ENCODE data around the gene ZNF91.
"Not testable (repeated sequence)": the region's sequence is repeated elsewhere in the genome, so short reads cannot be mapped to it uniquely, and the experiment has no call there.

Gene ZNF91

GRCh38 chr19:23395041-23395721 is at the start of gene ZNF91:
Gene ZNF91 (minus strand): TSS chr19:23395471. CDS start chr19:23395354, 117 bp downstream.
- DNase-seq (ENCODE audit: low read depth): peak; percentile 89

DNA sequence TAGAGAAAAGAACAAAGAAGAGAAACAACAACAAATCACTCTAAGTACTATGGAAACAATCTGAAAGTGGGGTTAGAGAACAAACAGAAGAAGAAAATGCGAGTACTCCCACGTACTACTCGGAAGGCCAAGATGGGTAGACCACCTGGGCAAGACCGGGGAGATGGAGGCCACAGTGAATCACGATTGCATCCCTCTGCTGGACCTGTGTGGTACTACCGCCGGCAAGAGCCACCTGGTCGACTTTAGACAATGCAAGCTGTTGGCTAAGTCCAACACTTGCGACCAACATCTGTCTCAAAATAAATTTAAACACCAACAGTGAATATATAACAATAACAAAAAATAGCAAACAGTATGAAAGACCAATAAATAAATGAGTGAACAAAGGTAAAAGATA is 45.5 kb upstream of the ZNF91 start:
- no peak for DNase-seq (ENCODE audit: low read depth)

- DNase-seq (ENCODE audit: low read depth): no peak
These were observed 44.9 kb upstream of the ZNF91 start for GRCh38 chr19:23440207-23440606.

- DNase-seq (ENCODE audit: low read depth): no peak
These were observed 44.4 kb upstream of the ZNF91 start for GRCh38 chr19:23439623-23440022.

GRCh38 chr19:23437901-23438300 is 42.6 kb upstream of the ZNF91 start:
- DNase-seq (ENCODE audit: low read depth): no peak

DNA sequence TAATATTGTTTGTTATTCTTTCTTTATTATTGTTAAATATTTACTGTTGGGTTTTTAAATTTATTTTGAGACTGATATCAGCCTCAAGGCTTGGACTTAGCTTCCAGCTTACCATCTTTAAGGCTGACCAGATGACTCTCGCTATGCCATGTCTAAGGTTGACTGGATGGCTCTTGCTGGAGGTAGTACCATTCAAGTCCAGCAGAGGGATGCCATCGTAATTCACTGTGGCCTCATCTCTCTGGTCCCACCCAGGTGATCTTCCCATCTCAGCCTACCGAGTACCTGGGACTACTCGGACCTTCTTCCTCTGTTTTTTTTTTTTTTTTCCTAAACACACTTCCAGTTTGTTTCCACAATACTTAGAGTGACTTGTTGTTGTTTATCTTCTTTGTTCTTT is 41.7 kb upstream of the ZNF91 start:
- DNase-seq (ENCODE audit: low read depth): no peak

DNA sequence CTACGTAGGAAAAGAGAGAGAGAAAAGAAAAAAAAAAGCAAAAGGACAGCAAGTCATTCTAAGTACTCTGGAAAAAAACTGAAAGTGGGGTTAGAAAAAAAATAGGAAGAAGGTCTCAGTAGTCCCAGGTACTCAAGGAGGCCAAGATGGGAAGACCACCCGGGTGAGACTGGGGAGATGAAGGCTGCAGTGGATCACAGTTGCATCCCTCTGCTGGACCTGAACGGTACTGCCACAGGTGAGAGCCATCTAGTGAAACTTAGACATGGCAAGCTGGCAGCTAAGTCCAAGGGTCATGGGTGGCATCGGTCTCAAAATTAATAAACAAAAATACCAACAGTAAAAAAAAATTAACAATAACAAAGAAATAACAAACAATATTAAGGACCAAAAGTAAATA is 41.0 kb upstream of the ZNF91 start:
- no peak for DNase-seq (ENCODE audit: low read depth)

GRCh38 chr19:23420824-23421223 is 25.6 kb upstream of the ZNF91 start:
- DNase-seq (ENCODE audit: low read depth): no peak

GRCh38 chr19:23419261-23419660 is 24.0 kb upstream of the ZNF91 start:
- not testable (repeated sequence) for DNase-seq (ENCODE audit: low read depth)

GRCh38 chr19:23415561-23416191 is 20.4 kb upstream of the ZNF91 start:
- no peak for DNase-seq (ENCODE audit: low read depth)

- DNase-seq (ENCODE audit: low read depth): no peak
These were observed 19.8 kb upstream of the ZNF91 start for GRCh38 chr19:23415034-23415433.

- DNase-seq (ENCODE audit: low read depth): no peak
These were observed 14.9 kb upstream of the ZNF91 start for GRCh38 chr19:23410155-23410554.

- no peak for DNase-seq (ENCODE audit: low read depth)
These were observed 14.2 kb upstream of the ZNF91 start for GRCh38 chr19:23409392-23410048.

DNA sequence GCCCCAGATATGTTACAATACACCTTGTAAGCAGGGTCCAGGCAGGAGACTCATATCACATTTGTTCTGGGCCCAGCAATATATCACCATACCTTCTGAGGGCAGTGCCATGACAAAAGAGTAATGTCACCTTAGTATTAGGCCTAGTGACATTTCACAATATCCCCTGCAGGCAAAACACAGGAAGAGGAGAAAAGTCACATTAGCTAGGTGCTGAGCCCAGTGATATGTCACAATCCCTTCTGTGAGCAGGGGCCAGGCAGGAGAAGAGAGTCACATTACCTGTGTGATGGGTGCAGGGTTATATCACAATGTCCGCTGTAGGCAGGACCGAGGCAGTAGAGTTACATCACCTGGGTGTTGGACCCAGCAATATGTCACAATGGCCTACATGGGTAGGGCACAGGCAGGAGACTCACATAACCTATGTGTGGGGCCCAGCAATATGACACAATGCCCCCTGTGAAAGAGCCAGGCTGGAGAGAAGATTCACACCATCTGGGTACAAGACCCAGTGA is 12.4 kb upstream of the ZNF91 start:
- DNase-seq (ENCODE audit: low read depth): no peak

GRCh38 chr19:23406721-23407120 is 11.4 kb upstream of the ZNF91 start:
- no peak for DNase-seq (ENCODE audit: low read depth)

GRCh38 chr19:23406091-23406490 is 10.8 kb upstream of the ZNF91 start:
- no peak for DNase-seq (ENCODE audit: low read depth)

GRCh38 chr19:23404676-23405075 is 9.4 kb upstream of the ZNF91 start:
- DNase-seq (ENCODE audit: low read depth): no peak

DNA sequence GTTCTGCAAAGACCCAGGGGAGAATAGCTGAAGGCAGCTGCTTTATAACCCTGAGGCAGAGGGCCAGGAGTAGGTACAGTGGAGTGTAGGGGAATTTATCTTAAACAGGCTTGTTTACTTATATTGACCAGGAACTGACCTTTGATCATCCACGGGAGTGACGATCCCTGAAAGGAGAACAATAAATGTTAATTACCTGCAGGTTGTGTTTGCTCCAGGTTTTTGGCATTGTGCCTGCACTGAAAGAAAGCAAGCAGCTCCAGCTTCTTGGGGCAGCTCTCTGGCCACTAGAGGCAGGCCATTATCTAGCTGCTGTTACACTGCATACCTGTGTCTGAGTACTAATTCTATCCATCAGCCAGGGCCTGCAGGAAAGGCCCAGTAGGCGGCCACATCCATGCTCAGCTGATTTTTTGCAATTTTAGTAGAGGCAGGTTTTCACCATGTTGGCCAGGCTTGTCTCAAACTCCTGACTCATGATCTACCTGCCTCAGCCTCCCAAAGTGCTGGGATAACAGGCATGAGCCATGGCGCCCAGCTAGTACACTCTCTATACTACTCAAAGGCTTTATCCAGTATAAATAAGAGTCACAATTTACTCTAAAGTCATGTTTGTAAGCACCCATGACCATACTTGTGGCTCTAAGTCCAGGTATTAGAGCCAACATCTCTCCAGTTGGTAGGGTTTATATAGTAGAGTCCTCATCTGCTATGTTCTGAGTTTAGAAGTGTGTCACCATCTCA is 8.5 kb upstream of the ZNF91 start:
- no peak for DNase-seq (ENCODE audit: low read depth)

- no peak for DNase-seq (ENCODE audit: low read depth)
These were observed 7.8 kb upstream of the ZNF91 start for GRCh38 chr19:23403052-23403451.

DNA sequence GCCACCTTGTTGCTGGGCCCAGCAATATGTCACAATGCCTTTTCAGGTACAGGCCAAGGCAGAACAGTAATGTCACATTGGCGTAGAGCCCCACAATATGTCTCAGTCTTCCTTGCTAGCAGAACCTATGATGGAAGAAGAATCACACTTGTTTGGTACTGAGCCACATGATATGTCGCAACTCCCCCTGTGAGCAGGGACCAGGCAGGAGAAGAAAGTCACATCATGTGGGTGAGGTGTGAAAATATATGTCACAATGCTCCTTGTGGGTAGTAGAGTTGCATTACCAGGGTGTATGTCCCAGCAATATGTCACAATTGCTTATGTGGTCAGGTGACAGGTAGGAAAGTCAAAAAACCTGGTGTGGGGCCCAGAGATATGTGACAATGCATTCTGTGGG is 7.1 kb upstream of the ZNF91 start:
- DNase-seq (ENCODE audit: low read depth): no peak

DNA sequence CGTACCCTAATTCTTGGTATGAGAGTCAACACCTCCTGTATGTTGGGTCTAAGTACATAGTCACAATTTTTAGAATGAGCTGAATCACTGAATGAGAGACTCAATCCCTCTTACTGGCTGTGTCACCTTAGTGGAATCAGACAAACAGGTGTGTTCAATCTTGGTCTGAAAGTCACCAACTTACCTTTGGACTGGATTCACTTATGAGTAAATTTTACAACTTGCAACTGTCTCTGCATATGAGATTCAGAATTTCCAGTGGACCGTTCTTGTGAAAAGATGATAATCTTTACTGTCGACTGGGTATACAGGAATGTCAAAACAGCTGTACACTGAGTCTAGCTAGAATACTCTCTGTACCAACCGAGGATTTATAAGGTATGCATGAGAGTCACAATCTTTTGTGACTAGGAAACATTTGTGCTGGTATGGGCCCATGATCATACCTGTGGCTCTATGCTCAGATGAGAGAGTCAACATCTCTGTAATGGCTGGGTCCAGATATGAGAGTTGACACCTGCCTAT is 5.9 kb upstream of the ZNF91 start:
- DNase-seq (ENCODE audit: low read depth): no peak

DNA sequence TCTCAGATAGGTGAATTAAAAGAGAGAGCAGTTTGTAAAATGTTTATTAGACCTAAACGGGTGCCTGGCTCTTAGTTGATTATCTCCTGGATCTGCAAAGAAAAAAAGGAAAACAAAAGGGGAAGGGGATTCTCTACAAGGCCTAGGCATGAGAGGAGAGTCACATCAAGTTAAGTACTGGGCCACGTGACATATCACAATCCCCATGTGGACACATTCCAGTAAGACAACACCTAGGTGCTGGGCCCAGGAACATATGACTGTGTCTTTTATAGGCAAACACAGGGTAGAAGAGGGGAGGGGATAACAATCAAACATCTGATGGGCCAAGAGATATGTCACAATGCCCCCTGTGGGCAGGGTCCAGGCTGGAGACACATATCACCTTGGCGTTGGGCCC is 4.2 kb upstream of the ZNF91 start:
- DNase-seq (ENCODE audit: low read depth): no peak
